ENCODE results near the gene TRABD2A.

TRABD2A gene

DNA sequence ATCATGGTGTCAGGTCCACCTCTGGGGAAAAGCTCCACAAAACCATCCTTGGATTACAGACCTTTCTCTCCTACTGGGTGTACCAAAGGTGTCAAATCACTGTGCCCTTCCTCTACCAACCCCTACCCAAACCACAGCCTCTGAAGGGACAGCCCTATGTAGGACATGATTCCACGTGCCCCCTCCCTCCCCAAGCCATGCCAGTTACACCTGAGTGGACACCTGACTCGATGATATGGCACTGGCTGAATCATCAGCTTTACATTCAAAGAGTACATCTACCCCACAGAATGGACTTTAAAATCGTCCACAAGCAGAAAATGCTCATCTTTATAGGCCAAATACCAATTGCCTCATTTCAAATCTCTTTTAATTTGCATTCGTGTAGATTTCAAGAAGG, 26.0 kb downstream of the TRABD2A start:
- no peak overlapping the region for H3K4me3 ChIP-seq (ENCODE audit: low read length)
- no peaks in the 10 kb centered on the region for H3K27me3 ChIP-seq (ENCODE audit: control insufficient read depth, insufficient read depth, low read length)
- no peak overlapping the region for H3K27ac ChIP-seq (ENCODE audit: low read depth, low read length)
- H3K9ac ChIP-seq (ENCODE audit: low read length) = no peak overlapping the region
- H3K4me1 ChIP-seq (ENCODE audit: control insufficient read depth, insufficient read depth, low read length) = no peaks in the 10 kb centered on the region
- no peaks in the 10 kb centered on the region for H3K36me3 ChIP-seq (ENCODE audit: control insufficient read depth, insufficient read depth, low read length)

- H3K27me3 ChIP-seq (ENCODE audit: control insufficient read depth, insufficient read depth, low read length) = no peaks in the 10 kb centered on the region
- no peak overlapping the region for H3K4me3 ChIP-seq (ENCODE audit: low read length)
- H3K9ac ChIP-seq (ENCODE audit: low read length) = no peak overlapping the region
- no peaks in the 10 kb centered on the region for H3K36me3 ChIP-seq (ENCODE audit: control insufficient read depth, insufficient read depth, low read length)
- no peaks in the 10 kb centered on the region for H3K4me1 ChIP-seq (ENCODE audit: control insufficient read depth, insufficient read depth, low read length)
- H3K27ac ChIP-seq (ENCODE audit: low read depth, low read length) = no peak overlapping the region
Observed at GRCh38 chr2:84851876-84852275, 29.0 kb downstream of the TRABD2A start.

DNA sequence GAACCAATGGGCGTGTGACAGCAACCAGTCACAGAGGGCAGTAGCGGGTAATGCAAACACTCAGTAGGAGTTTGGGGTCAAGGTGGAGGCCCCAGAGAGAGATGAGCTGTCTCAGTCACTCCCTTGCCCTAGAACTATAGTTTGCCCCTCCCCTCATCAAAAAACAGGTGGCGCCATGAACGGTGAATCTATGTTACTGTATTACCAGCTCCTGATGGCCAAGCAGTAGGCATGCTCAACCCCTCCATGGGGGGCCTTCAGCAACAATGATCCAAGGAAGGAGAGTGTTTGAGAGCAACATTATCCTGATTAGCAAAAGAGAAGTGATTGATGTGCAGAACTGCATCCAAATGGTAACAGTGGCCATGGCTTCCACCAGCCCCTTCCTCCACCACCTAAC, 30.4 kb downstream of the TRABD2A start:
- H3K27ac ChIP-seq (ENCODE audit: low read depth, low read length) = no peak overlapping the region
- H3K4me1 ChIP-seq (ENCODE audit: control insufficient read depth, insufficient read depth, low read length) = no peaks in the 10 kb centered on the region
- no peaks in the 10 kb centered on the region for H3K27me3 ChIP-seq (ENCODE audit: control insufficient read depth, insufficient read depth, low read length)
- no peak overlapping the region for H3K4me3 ChIP-seq (ENCODE audit: low read length)
- H3K9ac ChIP-seq (ENCODE audit: low read length) = no peak overlapping the region
- H3K36me3 ChIP-seq (ENCODE audit: control insufficient read depth, insufficient read depth, low read length) = no peaks in the 10 kb centered on the region

DNA sequence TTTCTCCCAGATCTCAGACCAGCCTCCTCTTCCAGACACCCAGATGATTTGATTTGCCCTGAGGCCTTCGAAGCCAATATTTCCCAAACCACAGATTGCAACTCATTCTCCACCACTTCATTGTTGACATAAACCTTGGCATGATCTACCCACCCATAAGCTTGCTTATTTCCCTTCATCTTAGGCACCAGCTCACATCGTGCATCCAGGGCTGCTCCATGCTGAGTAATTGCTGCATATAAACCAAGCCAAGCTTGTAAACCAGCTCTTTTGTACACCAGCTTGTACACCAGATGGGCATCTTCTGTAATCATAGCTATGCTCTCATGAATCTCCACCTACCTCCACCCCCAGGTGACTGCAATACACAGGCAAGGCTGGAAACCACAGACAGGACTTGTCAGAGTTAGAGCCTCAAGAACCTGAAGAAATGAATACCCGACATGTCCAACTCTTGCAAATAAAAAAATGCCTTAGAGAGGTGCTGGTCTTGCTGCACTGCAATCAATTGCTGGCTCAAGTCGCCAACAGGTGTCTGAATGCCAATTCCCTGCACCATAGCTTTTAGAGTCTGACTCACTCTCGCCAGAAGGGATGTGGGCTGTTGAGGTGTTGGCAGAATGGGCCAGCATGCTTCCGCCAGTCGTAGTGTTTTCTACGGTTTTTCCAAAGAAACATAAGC, 31.5 kb downstream of the TRABD2A start:
- Histone ChIP-seq H3K27ac (ENCODE audit: low read depth, low read length) (no peak overlapping the region), H3K36me3 (ENCODE audit: control insufficient read depth, insufficient read depth, low read length) (no peaks in the 10 kb centered on the region), H3K4me1 (ENCODE audit: control insufficient read depth, insufficient read depth, low read length) (no peaks in the 10 kb centered on the region)

GRCh38 chr2:84847326-84848050, 33.4 kb downstream of the TRABD2A start:
- no peaks in the 10 kb centered on the region for H3K27me3 ChIP-seq (ENCODE audit: control insufficient read depth, insufficient read depth, low read length)
- no peak overlapping the region for H3K4me3 ChIP-seq (ENCODE audit: low read length)
- no peaks in the 10 kb centered on the region for H3K4me1 ChIP-seq (ENCODE audit: control insufficient read depth, insufficient read depth, low read length)
- H3K27ac ChIP-seq (ENCODE audit: low read depth, low read length) = no peak overlapping the region
- H3K9ac ChIP-seq (ENCODE audit: low read length) = no peak overlapping the region
- H3K36me3 ChIP-seq (ENCODE audit: control insufficient read depth, insufficient read depth, low read length) = no peaks in the 10 kb centered on the region

More for the DNA sequence above, 31.5 kb downstream of the TRABD2A start:
- Histone ChIP-seq H3K27me3 (ENCODE audit: control insufficient read depth, insufficient read depth, low read length) (no peaks in the 10 kb centered on the region), H3K4me3 (ENCODE audit: low read length) (no peak overlapping the region), H3K9ac (ENCODE audit: low read length) (no peak overlapping the region)

GRCh38 chr2:84846741-84847142, 34.1 kb downstream of the TRABD2A start:
- no peaks in the 10 kb centered on the region for H3K27me3 ChIP-seq (ENCODE audit: control insufficient read depth, insufficient read depth, low read length)
- H3K9ac ChIP-seq (ENCODE audit: low read length) = no peak overlapping the region
- no peaks in the 10 kb centered on the region for H3K36me3 ChIP-seq (ENCODE audit: control insufficient read depth, insufficient read depth, low read length)
- no peaks in the 10 kb centered on the region for H3K4me1 ChIP-seq (ENCODE audit: control insufficient read depth, insufficient read depth, low read length)
- no peak overlapping the region for H3K4me3 ChIP-seq (ENCODE audit: low read length)
- no peak overlapping the region for H3K27ac ChIP-seq (ENCODE audit: low read depth, low read length)

DNA sequence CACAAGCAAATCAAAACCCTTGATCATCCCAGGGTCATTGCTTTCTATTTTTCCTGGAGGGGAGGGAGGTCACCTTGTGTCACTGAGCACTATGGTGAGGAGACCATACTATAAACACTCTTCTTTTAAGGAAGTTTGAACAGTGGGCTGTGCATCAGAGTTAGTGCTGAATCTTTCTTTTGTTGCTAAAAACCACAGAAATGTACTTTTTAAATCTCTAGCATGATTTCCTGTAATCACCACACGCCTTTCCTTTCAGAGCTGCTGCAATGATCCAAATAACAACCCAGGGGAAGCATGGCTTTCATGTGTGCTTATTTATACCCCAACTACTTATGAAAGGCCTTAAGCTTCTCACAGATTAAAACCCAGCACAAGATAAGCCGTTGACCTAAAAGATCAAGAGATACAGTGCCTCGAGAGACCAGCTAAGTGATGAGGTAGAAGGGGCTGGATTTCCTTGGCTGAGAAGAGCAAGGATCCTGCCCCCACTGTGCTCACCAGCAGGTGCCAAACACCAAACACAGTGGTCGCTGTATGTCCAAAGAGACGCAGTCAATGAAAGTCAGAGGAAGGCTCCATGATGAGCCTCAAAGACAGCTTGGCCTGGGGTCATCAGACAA, 34.7 kb downstream of the TRABD2A start:
- Histone ChIP-seq H3K9ac (ENCODE audit: low read length) (no peak overlapping the region), H3K4me1 (ENCODE audit: control insufficient read depth, insufficient read depth, low read length) (no peaks in the 10 kb centered on the region), H3K27me3 (ENCODE audit: control insufficient read depth, insufficient read depth, low read length) (no peaks in the 10 kb centered on the region), H3K27ac (ENCODE audit: low read depth, low read length) (no peak overlapping the region), H3K36me3 (ENCODE audit: control insufficient read depth, insufficient read depth, low read length) (no peaks in the 10 kb centered on the region), H3K4me3 (ENCODE audit: low read length) (no peak overlapping the region)

DNA sequence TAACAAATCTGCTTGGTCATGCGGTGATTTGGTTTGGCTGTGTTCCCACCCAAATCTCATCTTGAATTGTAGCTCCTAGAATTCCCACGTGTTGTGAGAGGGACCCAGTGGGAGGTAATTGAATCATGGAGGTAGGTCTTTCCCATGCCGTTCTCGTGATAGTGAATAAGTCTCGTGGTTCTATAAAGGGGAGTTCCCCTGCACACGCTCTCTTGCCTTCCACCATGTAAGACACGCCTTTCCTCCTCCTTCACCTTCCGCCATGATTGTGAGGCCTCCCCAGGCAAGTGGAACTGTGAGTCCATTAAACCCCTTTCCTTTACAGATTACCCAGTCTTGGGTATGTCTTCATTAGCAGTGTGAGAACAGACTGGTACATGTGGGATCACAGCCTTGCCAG, 36.7 kb downstream of the TRABD2A start:
- no peaks in the 10 kb centered on the region for H3K27me3 ChIP-seq (ENCODE audit: control insufficient read depth, insufficient read depth, low read length)
- H3K4me3 ChIP-seq (ENCODE audit: low read length) = no peak overlapping the region

DNA sequence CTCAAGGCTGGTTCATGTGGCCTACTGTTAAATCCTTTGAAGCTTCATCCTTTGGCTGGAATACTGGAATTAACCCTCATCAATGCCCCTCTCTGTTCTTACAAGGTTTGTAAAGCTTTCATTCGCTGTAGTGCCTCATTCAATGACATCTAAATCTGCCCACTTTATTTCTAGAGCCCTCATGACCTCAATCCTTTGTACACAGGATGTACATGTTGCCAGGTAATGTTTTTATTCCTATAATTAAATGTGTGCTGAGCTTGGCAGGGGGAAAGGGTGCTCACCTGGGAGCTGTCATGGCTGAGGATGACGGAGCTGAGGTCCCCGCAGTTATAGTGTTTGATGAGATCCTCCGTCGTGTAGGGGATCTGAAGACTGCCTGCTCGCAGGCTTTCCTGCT, 39.3 kb downstream of the TRABD2A start:
- no peaks in the 10 kb centered on the region for H3K36me3 ChIP-seq (ENCODE audit: control insufficient read depth, insufficient read depth, low read length)
- H3K27ac ChIP-seq (ENCODE audit: low read depth, low read length) = no peak overlapping the region
- no peak overlapping the region for H3K4me3 ChIP-seq (ENCODE audit: low read length)
- H3K9ac ChIP-seq (ENCODE audit: low read length) = no peak overlapping the region
- H3K4me1 ChIP-seq (ENCODE audit: control insufficient read depth, insufficient read depth, low read length) = no peaks in the 10 kb centered on the region
- no peaks in the 10 kb centered on the region for H3K27me3 ChIP-seq (ENCODE audit: control insufficient read depth, insufficient read depth, low read length)

More for the DNA sequence above, 36.7 kb downstream of the TRABD2A start:
- H3K36me3 ChIP-seq (ENCODE audit: control insufficient read depth, insufficient read depth, low read length) = no peaks in the 10 kb centered on the region
- H3K27ac ChIP-seq (ENCODE audit: low read depth, low read length) = no peak overlapping the region
- no peaks in the 10 kb centered on the region for H3K4me1 ChIP-seq (ENCODE audit: control insufficient read depth, insufficient read depth, low read length)
- H3K9ac ChIP-seq (ENCODE audit: low read length) = no peak overlapping the region

DNA sequence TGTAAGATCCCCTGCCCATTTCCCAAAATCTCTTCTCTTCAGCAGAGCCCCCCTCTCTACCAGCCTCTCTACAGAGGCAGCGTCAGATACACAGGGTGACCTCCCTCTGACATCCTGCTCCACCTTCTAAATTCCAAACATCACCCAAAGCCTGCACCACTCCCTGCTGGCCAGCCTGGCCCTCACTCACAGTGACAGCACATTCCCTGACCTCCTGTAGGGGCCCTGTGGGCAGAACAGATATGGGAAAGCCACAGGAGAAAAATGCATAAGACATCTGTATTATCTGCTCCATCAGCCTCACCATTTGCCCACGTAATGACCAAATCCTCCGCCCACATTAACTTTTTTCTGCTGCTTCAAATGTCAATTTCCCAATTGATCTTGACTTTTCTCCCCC, 40.6 kb downstream of the TRABD2A start:
- Histone ChIP-seq H3K27ac (ENCODE audit: low read depth, low read length) (no peak overlapping the region), H3K36me3 (ENCODE audit: control insufficient read depth, insufficient read depth, low read length) (no peaks in the 10 kb centered on the region), H3K4me1 (ENCODE audit: control insufficient read depth, insufficient read depth, low read length) (no peaks in the 10 kb centered on the region)

GRCh38 chr2:84839851-84840250, 41.0 kb downstream of the TRABD2A start:
- no peak overlapping the region for H3K9ac ChIP-seq (ENCODE audit: low read length)
- no peak overlapping the region for H3K27ac ChIP-seq (ENCODE audit: low read depth, low read length)
- no peaks in the 10 kb centered on the region for H3K36me3 ChIP-seq (ENCODE audit: control insufficient read depth, insufficient read depth, low read length)
- H3K4me1 ChIP-seq (ENCODE audit: control insufficient read depth, insufficient read depth, low read length) = no peaks in the 10 kb centered on the region
- no peaks in the 10 kb centered on the region for H3K27me3 ChIP-seq (ENCODE audit: control insufficient read depth, insufficient read depth, low read length)
- no peak overlapping the region for H3K4me3 ChIP-seq (ENCODE audit: low read length)

More for the DNA sequence above, 40.6 kb downstream of the TRABD2A start:
- H3K27me3 ChIP-seq (ENCODE audit: control insufficient read depth, insufficient read depth, low read length) = no peaks in the 10 kb centered on the region
- H3K4me3 ChIP-seq (ENCODE audit: low read length) = no peak overlapping the region
- no peak overlapping the region for H3K9ac ChIP-seq (ENCODE audit: low read length)

- Histone ChIP-seq H3K4me1 (ENCODE audit: control insufficient read depth, insufficient read depth, low read length) (no peaks in the 10 kb centered on the region), H3K27ac (ENCODE audit: low read depth, low read length) (no peak overlapping the region), H3K4me3 (ENCODE audit: low read length) (no peak overlapping the region)
Observed at GRCh38 chr2:84838434-84839145, 42.3 kb downstream of the TRABD2A start.

More at GRCh38 chr2:84838434-84839145, 42.3 kb downstream of the TRABD2A start:
- Histone ChIP-seq H3K36me3 (ENCODE audit: control insufficient read depth, insufficient read depth, low read length) (no peaks in the 10 kb centered on the region), H3K27me3 (ENCODE audit: control insufficient read depth, insufficient read depth, low read length) (no peaks in the 10 kb centered on the region), H3K9ac (ENCODE audit: low read length) (no peak overlapping the region)
